Heart left ventricle (tissue), 16 donors: ENCODE measurements around the gene RIC8B. TPM values are rescaled to one million over a fixed set of nuclear protein-coding genes. Genes with fewer than 3 reads are reported as not detected.

ENCODE experiments used
- ATAC-seq, 4 donors: fragments of 200-7000 bp; cut with Tn5 transposase; one replicate each; pipeline ENCODE4 v1.9.1; 2020 to 2022; ENCODE audit warnings: moderate library complexity in 4 of 4, mild to moderate bottlenecking in 3 of 4, moderate number of reproducible peaks in 1 of 4
- DNase-seq, 5 donors: peaks; one replicate each; pipeline ENCODE4 v3.0.0-alpha.2; 2020
- H3K27ac ChIP-seq, 12 donors: fragments of 200-600 bp; sonication (generic) in 4 of 12; one replicate each; pipeline versions ENCODE4 v1.5.0 to v1.8.0; 2016 to 2022; ENCODE audit warnings: mild to moderate bottlenecking in 2 of 12
- H3K27me3 ChIP-seq, 9 donors: fragments of 200-600 bp; sonication (generic) in 2 of 9; one replicate each; pipeline versions ENCODE4 v1.5.1 to v1.8.0; 2016 to 2022; ENCODE audit warnings: mild to moderate bottlenecking in 3 of 9
- H3K36me3 ChIP-seq, 9 donors: fragments of 200-600 bp; sonication (generic) in 2 of 9; one replicate each; pipeline versions ENCODE4 v1.5.0 to v1.8.0; 2018 to 2022; ENCODE audit warnings: mild to moderate bottlenecking in 2 of 9
- H3K4me1 ChIP-seq, 12 donors: fragments of 200-600 bp; sonication (generic) in 4 of 12; one replicate each; pipeline versions ENCODE4 v1.5.0 to v1.8.0; 2016 to 2022; ENCODE audit warnings: mild to moderate bottlenecking in 3 of 12
- H3K4me3 ChIP-seq, 12 donors: fragments of 200-600 bp; sonication (generic) in 4 of 12; one replicate each; pipeline versions ENCODE4 v1.5.0 to v1.8.0; 2017 to 2022; ENCODE audit warnings: mild to moderate bottlenecking in 9 of 12, moderate library complexity in 4 of 12
- H3K9me3 ChIP-seq, 12 donors: fragments of 200-600 bp; sonication (generic) in 4 of 12; one replicate each; pipeline versions ENCODE4 v1.5.0 to v1.8.0; 2016 to 2022; ENCODE audit warnings: mild to moderate bottlenecking in 1 of 12
- POLR2A ChIP-seq, 2 donors: fragments of 450-650 bp; IDR thresholded peaks; one replicate each; pipeline ENCODE4 v1.6.1; 2017; ENCODE audit warnings: antibody characterized with exemption in 2 of 2, mild to moderate bottlenecking in 2 of 2, moderate library complexity in 2 of 2
- WGBS, 4 donors: extraction: QIAGEN DNeasy Blood & Tissue Kit in 2 of 4; methylation state at CpG; one replicate each; pipeline versions ENCODE4 v1.1.5 to v1.1.7; 2013 to 2018; 5-methylcytosine and 5-hydroxymethylcytosine counted together
- intact Hi-C, 10 donors: fragments of 100-400 bp; cut with DNase I; formaldehyde crosslinking; loops; one replicate each; pipeline versions ENCODE4 v1.11.1 to v1.14.2; 2022
- polyA plus RNA-seq, 2 donors: library from polyadenylated mRNA; stranded (reverse); fragments of 200-250 nt; gene quantifications; one replicate each; pipeline ENCODE4 v1.2.3, GENCODE V29; 2013
- total RNA-seq, 9 donors: library from RNA; depleted of rRNA in 2 of 9; stranded (reverse); fragments of >200 nt in 2 of 9; fragmentation: NEBNext Ultra II Directional in 3 of 9; extraction: Animal tissue kit (Norgen Biotek cat#: 25700) in 3 of 9; gene quantifications; one replicate each; pipeline versions ENCODE4 v1.1.0 to v1.2.4, GENCODE V29; 2016 to 2023
- TF ChIP-seq, protein P1 (sequence below), 12 donors: fragments of 200-600 bp; sonication (generic) in 4 of 12; IDR thresholded peaks; one replicate each; pipeline versions ENCODE4 v1.5.0 to v1.8.0; 2018 to 2022; ENCODE audit warnings: antibody characterized with exemption in 12 of 12, mild to moderate bottlenecking in 5 of 12
- donor health status: ischemic (EF 13 %, LVEDD 7.1; RV severe dilation, severe dysfunction).
- donor health status: healthy with polysubstance abuse.
- donor health status: DM: no; HTN: yes; CAD: no.
- donor health status: DM: no; HTN: no; CAD: no.
- donor health status: ischemic (EF 25% LVEDD 6.9; RV normal size, moderate dysfunction).
- donor health status: ischemic (EF 25% LVEDD 5.7; RV mildly dilated, moderate dysfunction).
- donor health status: healthy.
- donor health status: DM: yes; HTN: yes; CAD: no.
- donor health status: ischemic (EF 35%, LVEDD 5.7; RV mildly dilated, moderate dysfunction).
- donor health status: nonischemic (EF 11% LVEDD 7.7; RV severe dilation, severe dysfunction).
- donor health status: DM: yes; HTN: yes; CAD: no.
- donor health status: PGD.
- donor health status: ischemic (EF 29% LVEDD 5.4; RV normal size, mild dysfunction).
- donor health status: nonischemic (EF 23%, LVEDD 6.1; RV moderate dilation, normal function).

The RIC8B gene
- total and polyA plus RNA-seq, 11 donors = 6.1 to 27.5 (median 22.7) TPM

DNA sequence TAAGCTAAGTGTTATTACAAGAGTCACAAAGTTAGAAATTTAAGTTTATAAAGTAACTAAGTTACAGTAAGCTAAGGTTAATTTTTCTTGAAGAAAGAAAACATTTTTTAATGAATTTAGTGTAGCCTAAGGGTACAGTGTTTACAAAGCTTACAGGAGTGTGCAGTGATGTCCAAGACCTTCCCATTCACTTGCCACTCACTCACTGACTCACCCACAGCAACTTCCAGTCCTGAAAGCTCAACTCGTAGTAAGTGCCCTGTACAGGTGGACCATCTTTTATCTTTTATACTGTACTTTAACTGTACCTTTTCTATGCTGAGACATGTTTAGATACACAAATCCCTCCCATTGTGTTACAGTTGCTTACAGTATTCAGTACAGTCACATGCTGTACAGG, 120.3 kb downstream of the RIC8B start:
- no peak for ATAC-seq

DNA sequence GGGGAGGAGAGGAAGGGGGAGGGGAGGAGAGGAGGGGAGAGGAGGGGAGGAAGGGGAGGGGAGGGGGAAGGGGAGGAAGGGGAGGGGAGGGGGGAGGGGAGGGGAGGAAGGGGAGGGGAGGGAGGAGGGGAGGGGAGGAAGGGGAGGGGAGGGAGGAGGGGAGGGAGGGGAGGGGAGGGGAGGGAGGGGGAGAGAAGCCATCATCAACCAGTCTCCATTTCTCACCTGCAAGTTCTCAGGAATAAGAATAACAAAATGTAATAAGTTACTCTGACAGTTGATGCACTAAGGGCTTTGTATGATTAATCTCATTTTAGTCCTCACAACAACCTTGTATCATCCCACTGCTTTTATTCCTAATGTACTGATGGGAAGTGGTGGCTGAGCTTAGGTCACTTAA, 122.1 kb downstream of the RIC8B start:
- H3K4me3 ChIP-seq = no peak overlapping the region
- TF ChIP-seq, protein P1, sequence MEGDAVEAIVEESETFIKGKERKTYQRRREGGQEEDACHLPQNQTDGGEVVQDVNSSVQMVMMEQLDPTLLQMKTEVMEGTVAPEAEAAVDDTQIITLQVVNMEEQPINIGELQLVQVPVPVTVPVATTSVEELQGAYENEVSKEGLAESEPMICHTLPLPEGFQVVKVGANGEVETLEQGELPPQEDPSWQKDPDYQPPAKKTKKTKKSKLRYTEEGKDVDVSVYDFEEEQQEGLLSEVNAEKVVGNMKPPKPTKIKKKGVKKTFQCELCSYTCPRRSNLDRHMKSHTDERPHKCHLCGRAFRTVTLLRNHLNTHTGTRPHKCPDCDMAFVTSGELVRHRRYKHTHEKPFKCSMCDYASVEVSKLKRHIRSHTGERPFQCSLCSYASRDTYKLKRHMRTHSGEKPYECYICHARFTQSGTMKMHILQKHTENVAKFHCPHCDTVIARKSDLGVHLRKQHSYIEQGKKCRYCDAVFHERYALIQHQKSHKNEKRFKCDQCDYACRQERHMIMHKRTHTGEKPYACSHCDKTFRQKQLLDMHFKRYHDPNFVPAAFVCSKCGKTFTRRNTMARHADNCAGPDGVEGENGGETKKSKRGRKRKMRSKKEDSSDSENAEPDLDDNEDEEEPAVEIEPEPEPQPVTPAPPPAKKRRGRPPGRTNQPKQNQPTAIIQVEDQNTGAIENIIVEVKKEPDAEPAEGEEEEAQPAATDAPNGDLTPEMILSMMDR (IDR thresholded peaks at IDR 0.05) = no peak
- TF ChIP-seq POLR2A (IDR thresholded peaks at IDR 0.05) = no peak
- H3K27me3 ChIP-seq = peaks cover 0 to 67% (median 0%) of the 10 kb centered on the region in 9 donors
- ATAC-seq = no peak
- H3K36me3 ChIP-seq = no peaks in the 10 kb centered on the region
- no peaks in the 10 kb centered on the region for H3K4me1 ChIP-seq
- no peak for DNase-seq
- intact Hi-C loops = no loop called here
- no peak overlapping the region for H3K27ac ChIP-seq
- no peaks in the 10 kb centered on the region for H3K9me3 ChIP-seq

More for the DNA sequence above, 120.3 kb downstream of the RIC8B start:
- Histone ChIP-seq H3K9me3 (no peaks in the 10 kb centered on the region), H3K4me3 (no peak overlapping the region), H3K36me3 (no peaks in the 10 kb centered on the region), H3K4me1 (no peaks in the 10 kb centered on the region), H3K27ac (no peak overlapping the region), H3K27me3 (peaks cover 0 to 56% (median 0%) of the 10 kb centered on the region in 9 donors)
- 80 to 93% (median 85%) methylated on average over 1 of the region's 1 CpG for WGBS, 4 donors
- DNase-seq = no peak
- TF ChIP-seq POLR2A (IDR thresholded peaks at IDR 0.05) = no peak
- intact Hi-C loops = no loop called here

DNA sequence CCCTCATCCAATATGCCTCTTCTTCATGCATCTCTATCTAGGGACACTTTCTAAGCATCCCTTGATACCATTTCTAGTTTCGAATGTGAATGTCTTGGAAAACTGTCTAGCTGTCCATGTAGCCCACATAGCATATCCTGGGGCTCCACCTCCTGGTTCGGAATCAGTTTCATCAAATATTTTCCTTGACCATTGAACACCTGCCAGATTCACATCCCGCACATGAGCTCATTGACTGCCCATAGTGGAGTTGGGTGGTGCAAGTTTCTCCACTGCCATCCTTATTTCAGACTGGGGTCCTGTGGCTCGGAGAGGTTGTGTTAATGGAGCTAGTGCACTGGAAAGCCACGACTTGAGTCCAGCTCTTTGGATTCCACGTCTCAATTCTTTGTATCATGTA, 122.6 kb downstream of the RIC8B start:
- intact Hi-C loops = no loop called here
- peaks cover 0 to 71% (median 0%) of the 10 kb centered on the region in 9 donors for H3K27me3 ChIP-seq
- no peaks in the 10 kb centered on the region for H3K36me3 ChIP-seq
- no peaks in the 10 kb centered on the region for H3K4me1 ChIP-seq
- H3K27ac ChIP-seq = no peak overlapping the region
- no peak overlapping the region for H3K4me3 ChIP-seq
- no peak for DNase-seq
- ATAC-seq = no peak
- H3K9me3 ChIP-seq = no peaks in the 10 kb centered on the region
- TF ChIP-seq POLR2A (IDR thresholded peaks at IDR 0.05) = no peak
- TF ChIP-seq, protein P1 (IDR thresholded peaks at IDR 0.05) = no peak
- WGBS, 4 donors = 77 to 92% (median 83%) methylated on average over 6 of the region's 6 CpGs

DNA sequence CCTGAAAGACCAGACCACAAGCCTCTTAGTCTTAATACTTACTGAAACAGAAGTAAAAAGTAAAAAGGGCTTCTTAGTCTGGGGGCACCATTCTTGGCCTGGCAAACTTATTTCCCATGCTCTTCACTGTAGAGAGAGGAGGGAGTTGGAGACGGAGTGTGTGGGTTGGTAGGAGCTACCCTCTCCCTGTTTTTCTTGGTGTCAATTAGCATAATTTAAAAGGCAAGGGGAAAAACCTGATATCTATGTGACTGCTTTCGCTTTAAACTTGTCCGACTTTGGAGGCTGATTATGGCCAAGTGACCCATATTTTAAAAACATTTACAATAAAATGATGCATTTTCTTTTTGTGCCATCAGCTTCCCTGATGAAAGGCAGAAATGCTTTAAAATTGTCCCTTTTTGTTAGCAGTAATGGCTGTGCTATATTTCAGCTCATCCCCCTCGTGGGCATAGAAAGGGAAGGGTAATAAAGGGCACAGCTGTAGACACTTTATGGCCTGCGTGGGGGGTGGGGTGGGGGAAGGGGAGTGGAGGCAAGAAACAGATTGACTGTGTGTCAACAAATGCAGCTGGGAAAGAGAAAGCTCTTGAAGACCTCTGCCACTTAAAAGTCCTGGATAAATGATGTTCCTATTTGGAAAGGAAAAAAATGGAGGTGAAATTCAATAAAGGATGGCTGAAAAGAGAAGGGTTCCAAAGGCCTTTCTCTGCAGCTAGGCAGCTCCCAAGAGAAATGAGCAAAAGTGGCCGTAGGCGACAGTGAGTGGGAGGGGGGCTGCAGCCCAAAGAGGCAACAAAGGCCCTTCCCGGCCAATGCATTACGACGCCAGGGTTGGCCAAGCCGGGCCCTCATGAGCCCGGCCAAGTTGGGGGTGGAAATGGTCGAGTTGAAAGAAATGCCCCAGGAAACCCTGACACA, 123.8 kb downstream of the RIC8B start:
- WGBS, 4 donors = 68 to 73% (median 71%) methylated on average over 13 of the region's 13 CpGs
- ATAC-seq (no peak), DNase-seq (no peak)
- H3K9me3 ChIP-seq = no peaks in the 10 kb centered on the region
- H3K27me3 ChIP-seq = peaks cover 0 to 73% (median 0%) of the 10 kb centered on the region in 9 donors
- peaks cover 0 to 4% (median 3%) of the 10 kb centered on the region in 12 donors for H3K4me1 ChIP-seq
- intact Hi-C loops = no loop called here
- TF ChIP-seq POLR2A (IDR thresholded peaks at IDR 0.05) = no peak
- TF ChIP-seq, protein P1 (IDR thresholded peaks at IDR 0.05) = no peak
- no peak overlapping the region for H3K27ac ChIP-seq
- no peak overlapping the region for H3K4me3 ChIP-seq
- no peaks in the 10 kb centered on the region for H3K36me3 ChIP-seq
